NB4 (cell line): ENCODE measurements around the gene SS18L1.

Source experiments
- DNase-seq: peaks from one replicate; pipeline ENCODE4 v3.0.0; 2010; ENCODE audit warnings: low read depth
- H3K4me3 ChIP-seq: one replicate; pipeline ENCODE4 v1.5.1; 2011; ENCODE audit warnings: mild to moderate bottlenecking, low read depth, low read length, moderate library complexity
- MYC ChIP-seq: IDR thresholded peaks from 2 replicates; pipeline ENCODE4 v1.6.1; 2011; ENCODE audit warnings: low read depth, low read length
- POLR2A ChIP-seq: IDR thresholded peaks from 2 replicates; pipeline ENCODE4 v1.6.1; 2011; ENCODE audit warnings: mild to moderate bottlenecking; ENCODE audit not compliant: insufficient read length; ENCODE audit errors: extremely low read depth
- TF ChIP-seq, protein P1 (sequence below): IDR thresholded peaks from one replicate; pipeline ENCODE4 v1.5.1; 2012; ENCODE audit warnings: low read depth, low read length
- TF ChIP-seq, protein P2 (sequence below): IDR thresholded peaks from 2 replicates; pipeline ENCODE4 v1.6.1; 2011; ENCODE audit warnings: low read depth, low read length

The SS18L1 gene

DNA sequence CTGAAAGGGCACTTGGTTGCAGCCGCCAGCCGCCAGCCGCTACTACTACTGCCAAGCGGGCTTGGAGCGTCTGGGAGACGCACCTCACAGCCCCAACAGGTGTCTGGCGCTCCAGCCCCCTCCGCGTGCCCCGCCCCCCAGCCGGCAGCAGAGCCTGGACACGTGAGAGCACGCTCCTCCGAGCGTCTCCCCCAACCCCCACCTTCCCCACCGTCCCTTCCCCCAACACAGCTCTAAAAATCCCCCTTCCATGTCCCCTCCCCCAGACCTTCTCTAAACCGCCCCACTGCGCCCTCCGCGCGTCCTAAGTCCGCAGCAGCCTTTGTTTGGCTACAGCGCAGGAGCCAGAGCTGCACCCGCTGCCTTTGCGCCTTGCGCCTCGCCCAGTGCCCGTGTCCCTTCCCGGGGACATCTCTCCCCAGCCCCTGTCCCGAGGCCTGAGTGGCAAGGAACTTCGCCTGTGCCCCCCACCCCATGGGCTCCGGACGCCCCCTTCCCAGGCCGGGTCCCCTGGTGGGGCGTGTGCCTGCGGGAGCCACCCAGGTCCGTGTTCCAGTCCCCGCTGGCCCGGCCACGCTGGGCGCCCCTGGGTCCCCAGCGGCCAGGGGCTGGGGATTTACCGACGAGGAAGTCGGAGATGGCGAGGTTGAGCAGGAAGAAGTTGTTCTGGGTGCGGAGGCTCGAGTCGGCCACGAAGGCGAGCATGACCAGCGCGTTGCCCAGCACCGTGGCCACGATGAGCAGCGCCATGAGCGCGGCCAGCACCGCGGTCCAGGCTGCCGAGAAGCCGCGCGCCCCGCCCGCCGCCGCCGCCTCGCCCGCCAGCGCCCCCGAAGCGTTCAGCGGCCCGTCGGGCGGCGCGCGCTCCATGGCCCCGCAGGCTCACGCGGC lies 75.8 kb downstream of the SS18L1 start:
- no peak overlapping the region for H3K4me3 ChIP-seq
- TF ChIP-seq POLR2A = no peak
- TF ChIP-seq MYC = no peak
- TF ChIP-seq, protein P1, sequence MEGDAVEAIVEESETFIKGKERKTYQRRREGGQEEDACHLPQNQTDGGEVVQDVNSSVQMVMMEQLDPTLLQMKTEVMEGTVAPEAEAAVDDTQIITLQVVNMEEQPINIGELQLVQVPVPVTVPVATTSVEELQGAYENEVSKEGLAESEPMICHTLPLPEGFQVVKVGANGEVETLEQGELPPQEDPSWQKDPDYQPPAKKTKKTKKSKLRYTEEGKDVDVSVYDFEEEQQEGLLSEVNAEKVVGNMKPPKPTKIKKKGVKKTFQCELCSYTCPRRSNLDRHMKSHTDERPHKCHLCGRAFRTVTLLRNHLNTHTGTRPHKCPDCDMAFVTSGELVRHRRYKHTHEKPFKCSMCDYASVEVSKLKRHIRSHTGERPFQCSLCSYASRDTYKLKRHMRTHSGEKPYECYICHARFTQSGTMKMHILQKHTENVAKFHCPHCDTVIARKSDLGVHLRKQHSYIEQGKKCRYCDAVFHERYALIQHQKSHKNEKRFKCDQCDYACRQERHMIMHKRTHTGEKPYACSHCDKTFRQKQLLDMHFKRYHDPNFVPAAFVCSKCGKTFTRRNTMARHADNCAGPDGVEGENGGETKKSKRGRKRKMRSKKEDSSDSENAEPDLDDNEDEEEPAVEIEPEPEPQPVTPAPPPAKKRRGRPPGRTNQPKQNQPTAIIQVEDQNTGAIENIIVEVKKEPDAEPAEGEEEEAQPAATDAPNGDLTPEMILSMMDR = no peak
- TF ChIP-seq, protein P2, sequence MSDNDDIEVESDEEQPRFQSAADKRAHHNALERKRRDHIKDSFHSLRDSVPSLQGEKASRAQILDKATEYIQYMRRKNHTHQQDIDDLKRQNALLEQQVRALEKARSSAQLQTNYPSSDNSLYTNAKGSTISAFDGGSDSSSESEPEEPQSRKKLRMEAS = no peak
- DNase-seq = no peak

DNA sequence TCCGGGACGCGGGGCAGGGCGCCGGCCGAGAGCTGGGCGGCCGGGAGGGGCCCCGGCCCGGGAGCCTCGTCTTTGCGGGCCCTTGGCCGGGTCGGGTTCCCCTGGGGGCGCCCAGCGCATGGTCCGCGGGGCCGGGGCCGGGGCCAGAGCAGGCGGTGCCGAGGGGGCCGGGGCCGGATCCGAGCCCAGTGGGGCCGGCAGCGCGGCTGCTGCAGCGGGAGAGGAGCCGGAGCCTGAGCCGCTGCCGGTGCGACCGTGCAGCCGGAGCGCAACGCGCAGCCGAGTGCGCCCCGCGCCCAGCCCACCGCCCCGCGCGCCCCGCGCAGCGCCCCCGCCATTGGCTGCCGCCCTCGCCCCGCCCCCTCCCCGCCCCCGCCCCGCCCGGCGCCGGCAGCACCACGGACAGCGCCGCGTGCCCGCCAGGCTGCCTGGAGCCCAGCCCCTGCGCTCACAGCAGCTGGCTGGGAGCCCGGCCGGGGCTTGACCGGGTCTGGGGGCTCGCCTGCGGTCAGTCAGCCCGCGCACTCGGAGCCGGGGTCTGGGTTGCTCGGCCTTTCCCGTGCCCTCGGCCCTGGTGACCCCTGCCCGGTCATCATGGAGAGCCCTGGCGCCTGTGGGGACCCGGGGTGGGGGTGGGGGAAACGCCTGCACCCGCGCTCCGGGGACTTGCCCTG lies 76.6 kb downstream of the SS18L1 start, which contains the start of gene HRH3:
Gene HRH3, minus strand, starts transcription at position 287 of the 674 bp plus-strand sequence. CDS start 308 bp downstream, outside the sequence.
- H3K4me3 ChIP-seq = no peak within 1 kb of the TSS
- TF ChIP-seq, protein P1 = no peak
- TF ChIP-seq POLR2A (no peak), MYC (no peak)
- TF ChIP-seq, protein P2 = no peak
- DNase-seq = peak; percentile 61

DNA sequence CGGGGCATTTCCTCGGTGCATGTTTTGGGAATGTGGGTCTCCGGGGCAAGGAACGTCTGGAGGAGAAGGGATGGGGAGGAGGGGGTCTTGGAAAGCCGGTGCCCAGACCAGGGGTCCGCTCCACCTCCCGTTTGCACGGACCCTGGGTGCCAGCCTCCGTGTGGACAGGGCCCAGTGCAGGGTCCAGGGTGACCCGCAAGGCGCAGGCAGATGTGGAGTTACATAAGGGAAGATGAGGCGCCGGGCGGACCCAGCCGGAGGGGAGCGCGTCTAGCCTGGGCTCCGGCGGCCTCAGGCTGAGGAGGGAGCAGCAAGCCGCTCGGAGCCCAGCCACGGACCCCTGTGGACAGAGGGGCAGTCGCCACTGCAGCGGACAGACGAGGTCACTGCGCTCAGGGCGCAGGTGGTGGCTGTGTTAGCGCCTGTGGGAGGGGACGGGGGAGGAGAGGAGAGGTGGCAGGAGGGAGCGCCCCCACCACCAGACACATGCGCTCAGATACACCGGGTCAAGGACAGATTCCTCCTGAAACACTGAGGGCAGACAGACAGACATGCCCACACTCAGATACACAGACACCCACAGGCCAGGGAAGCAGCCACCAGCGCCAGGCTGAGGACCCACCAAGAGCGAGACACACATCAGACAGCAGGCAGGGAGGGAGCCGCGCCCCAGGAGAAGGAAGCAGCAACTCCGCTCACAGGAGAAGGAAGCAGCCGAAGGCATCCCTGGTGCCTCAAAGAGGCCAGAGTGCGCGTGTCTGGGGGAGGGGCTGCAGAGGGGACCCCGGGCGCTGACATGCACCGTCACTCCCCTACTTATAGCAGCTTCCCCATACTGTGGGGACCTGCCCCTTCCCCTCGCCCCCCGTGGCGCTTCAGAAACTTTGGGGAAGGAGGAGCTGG lies 77.3 kb downstream of the SS18L1 start:
- no peak for TF ChIP-seq MYC
- TF ChIP-seq, protein P1 = no peak
- TF ChIP-seq, protein P2 = no peak
- no peak for TF ChIP-seq POLR2A
- no peak overlapping the region for H3K4me3 ChIP-seq
- DNase-seq = no peak

DNA sequence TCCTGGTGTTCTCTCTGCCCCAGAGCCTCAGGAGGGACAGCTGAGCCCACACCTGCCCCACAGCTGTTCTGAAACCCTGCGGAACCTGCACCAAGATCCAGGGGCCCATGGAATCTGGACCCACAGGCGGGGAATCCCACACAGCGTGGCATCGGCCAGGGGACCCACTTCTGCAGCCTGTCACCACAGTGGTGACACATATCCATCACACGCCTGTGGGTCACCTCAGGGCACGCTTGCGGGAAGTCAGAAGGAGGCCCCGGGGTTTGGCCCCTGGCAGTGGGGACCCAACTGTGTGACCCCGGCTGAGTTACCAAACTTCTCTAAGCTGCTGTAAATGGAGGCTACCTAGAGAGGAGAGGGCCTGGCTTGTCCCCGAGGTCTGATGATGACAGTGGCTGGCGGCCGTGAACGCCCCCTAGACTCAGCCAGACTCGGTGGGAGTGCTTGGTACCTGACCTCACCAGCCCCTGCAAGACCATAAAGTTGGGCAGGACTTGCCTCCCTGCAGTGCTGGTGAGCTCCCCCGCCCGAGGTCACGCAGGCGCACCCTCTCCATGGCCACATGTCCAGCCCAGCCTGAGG lies 78.8 kb downstream of the SS18L1 start:
- no peak for DNase-seq
- TF ChIP-seq, protein P2 = no peak
- TF ChIP-seq POLR2A (no peak), MYC (no peak)
- TF ChIP-seq, protein P1 = no peak
- no peak overlapping the region for H3K4me3 ChIP-seq

DNA sequence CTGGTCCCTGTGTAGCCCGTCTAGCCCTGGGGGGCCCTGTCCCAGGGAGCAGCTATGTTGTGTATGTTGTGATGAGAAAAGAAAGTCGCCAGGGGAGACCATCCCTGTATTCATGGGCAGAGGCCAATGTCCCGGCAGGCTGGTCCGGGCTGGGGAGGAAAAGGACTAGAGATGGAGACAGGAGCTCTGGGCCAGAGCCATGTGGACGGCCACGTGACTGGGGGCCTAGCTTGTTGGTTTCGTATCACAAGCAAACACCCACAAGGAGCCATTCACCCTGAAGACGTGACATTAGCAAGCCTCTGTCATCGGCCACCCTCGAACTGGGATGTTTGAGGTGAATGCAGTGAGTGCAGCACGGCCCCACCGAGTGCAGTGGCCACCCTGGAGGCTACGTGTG lies 79.4 kb downstream of the SS18L1 start:
- TF ChIP-seq POLR2A = no peak
- TF ChIP-seq, protein P2 = peak; percentile 25; the same call in 1 of the 2 replicates
- no peak overlapping the region for H3K4me3 ChIP-seq
- DNase-seq = no peak
